Skeletal muscle satellite cell (primary cell): ENCODE results near the gene CCNB3. TPM values are rescaled to one million over a fixed set of nuclear protein-coding genes. Genes with fewer than 3 reads are reported as not detected.

Source experiments
- H3K27me3 ChIP-seq: 2 replicates; pipeline ENCODE4 v1.7.0; 2013; ENCODE audit warnings: low read length; ENCODE audit not compliant: control insufficient read depth, insufficient read depth
- H3K36me3 ChIP-seq: 2 replicates; pipeline ENCODE4 v1.7.0; 2013; ENCODE audit warnings: mild to moderate bottlenecking, control low read depth, low read length; ENCODE audit not compliant: insufficient read depth
- H3K4me1 ChIP-seq: 2 replicates; pipeline ENCODE4 v1.7.0; 2013; ENCODE audit warnings: low read length; ENCODE audit not compliant: control insufficient read depth, insufficient read depth
- H3K4me2 ChIP-seq: 2 replicates; pipeline ENCODE4 v1.7.0; 2013; ENCODE audit warnings: mild to moderate bottlenecking, low read length
- H3K4me3 ChIP-seq: 2 replicates; pipeline ENCODE4 v1.7.0; 2013; ENCODE audit warnings: low read length
- H3K9ac ChIP-seq: 2 replicates; pipeline ENCODE4 v1.7.0; 2013; ENCODE audit warnings: mild to moderate bottlenecking, low read depth, low read length, moderate library complexity
- H3K9me3 ChIP-seq: replicated peaks from 2 replicates; pipeline ENCODE4 v1.7.0; 2013; ENCODE audit warnings: mild to moderate bottlenecking, control low read depth, low read length
- total RNA-seq: library from RNA; depleted of rRNA; stranded (reverse); fragments of >200 nt; gene quantifications from 2 replicates; pipeline ENCODE4 v1.2.3, GENCODE V29; 2012; rRNA removed

CCNB3 gene, protein sequence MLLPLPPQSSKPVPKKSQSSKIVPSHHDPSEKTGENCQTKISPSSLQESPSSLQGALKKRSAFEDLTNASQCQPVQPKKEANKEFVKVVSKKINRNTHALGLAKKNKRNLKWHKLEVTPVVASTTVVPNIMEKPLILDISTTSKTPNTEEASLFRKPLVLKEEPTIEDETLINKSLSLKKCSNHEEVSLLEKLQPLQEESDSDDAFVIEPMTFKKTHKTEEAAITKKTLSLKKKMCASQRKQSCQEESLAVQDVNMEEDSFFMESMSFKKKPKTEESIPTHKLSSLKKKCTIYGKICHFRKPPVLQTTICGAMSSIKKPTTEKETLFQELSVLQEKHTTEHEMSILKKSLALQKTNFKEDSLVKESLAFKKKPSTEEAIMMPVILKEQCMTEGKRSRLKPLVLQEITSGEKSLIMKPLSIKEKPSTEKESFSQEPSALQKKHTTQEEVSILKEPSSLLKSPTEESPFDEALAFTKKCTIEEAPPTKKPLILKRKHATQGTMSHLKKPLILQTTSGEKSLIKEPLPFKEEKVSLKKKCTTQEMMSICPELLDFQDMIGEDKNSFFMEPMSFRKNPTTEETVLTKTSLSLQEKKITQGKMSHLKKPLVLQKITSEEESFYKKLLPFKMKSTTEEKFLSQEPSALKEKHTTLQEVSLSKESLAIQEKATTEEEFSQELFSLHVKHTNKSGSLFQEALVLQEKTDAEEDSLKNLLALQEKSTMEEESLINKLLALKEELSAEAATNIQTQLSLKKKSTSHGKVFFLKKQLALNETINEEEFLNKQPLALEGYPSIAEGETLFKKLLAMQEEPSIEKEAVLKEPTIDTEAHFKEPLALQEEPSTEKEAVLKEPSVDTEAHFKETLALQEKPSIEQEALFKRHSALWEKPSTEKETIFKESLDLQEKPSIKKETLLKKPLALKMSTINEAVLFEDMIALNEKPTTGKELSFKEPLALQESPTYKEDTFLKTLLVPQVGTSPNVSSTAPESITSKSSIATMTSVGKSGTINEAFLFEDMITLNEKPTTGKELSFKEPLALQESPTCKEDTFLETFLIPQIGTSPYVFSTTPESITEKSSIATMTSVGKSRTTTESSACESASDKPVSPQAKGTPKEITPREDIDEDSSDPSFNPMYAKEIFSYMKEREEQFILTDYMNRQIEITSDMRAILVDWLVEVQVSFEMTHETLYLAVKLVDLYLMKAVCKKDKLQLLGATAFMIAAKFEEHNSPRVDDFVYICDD (N-terminal part only)
- total RNA-seq, result 0.22 and 0.25 TPM in 2 replicates

DNA sequence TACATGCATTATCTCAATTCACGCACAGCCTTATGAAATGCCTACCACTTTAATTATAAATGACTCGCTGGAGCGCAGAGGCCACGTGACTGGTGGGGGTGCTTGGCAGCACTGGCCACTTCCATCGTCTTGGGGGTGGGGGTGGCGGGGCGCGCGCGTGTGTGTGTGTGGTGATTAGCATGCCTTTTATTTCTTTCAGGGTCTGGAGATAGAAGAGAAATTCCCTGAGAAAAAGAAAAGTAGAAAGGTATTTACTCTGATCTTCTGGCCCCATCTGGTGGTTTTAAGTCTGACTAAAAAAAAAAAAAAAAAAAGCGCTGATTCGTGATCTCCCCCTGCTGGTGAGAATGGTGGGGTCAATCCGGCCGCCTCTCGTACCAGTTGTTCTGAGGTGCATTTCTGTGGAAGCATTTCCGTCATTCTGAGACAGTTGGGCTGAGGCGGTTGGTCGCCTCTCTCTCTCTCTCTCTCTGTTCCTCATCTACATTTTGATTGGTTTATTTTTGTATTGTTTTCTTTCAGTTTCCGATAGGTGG is at the start of gene CCNB3:
TSS of gene CCNB3 (plus strand) at position 402 of the 536 bp plus-strand sequence. CDS start 80,399 bp downstream, outside the sequence.
- Histone ChIP-seq H3K36me3 (no peaks in the 10 kb centered on the region), H3K9ac (peak within 1 kb of the TSS; percentile 51), H3K27me3 (no peaks in the 10 kb centered on the region), H3K4me1 (peaks cover 4% of the 10 kb centered on the region), H3K9me3 (no peaks in the 10 kb centered on the region), H3K4me3 (peak within 1 kb of the TSS; percentile 49), H3K4me2 (peak within 1 kb of the TSS; percentile 75)

DNA sequence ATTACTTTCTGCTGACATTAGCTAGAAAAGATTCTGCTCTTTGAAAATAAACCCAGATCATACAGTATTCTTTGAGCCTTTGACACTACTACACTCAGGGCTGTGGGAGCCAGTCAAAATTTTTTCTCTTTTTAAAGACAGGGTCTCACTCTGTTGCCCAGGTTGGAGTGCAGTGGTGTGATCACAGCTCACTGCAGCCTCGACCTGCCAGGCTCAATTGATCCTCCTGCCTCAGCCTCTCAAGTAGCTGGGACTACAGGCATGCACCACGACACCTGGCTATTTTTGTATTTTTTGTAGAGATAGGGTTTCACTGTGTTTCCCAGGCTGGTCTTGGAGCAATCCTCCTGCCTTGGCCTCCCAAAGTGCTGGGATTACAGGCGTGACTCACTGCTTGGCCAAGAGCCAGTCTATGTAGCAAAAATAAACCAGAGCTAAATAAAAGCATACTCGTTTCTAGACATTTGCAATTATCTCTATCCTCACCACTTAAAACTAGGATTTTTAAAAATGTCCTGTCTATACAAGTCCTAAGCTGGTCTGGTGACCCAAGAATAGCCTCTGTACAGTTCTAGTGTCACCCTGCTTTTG is 46.9 kb upstream of the CCNB3 start:
- no peaks in the 10 kb centered on the region for H3K36me3 ChIP-seq
- H3K9ac ChIP-seq, result no peak overlapping the region
- H3K27me3 ChIP-seq, result no peaks in the 10 kb centered on the region
- H3K4me2 ChIP-seq, result no peak overlapping the region
- H3K4me3 ChIP-seq, result no peak overlapping the region
- no peaks in the 10 kb centered on the region for H3K4me1 ChIP-seq
- H3K9me3 ChIP-seq, result no peaks in the 10 kb centered on the region

DNA sequence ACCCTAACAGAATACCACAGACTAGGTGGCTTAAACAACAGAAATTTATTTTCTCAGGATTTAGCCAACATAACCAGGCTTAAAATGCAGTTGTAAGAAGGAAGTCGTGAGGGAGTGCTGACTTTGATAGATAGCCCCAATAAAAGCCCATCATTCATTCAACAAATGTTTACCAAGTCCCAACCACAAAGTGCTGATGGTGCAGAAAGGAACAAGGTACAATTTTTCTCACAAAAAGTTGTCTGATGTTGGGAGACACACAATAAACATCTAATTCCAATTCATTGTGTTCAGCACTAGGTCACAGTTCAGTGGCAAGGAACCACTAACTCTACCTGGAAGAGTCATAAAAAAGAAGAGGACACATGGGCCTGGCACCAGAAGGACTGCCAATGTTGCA is 46.0 kb upstream of the CCNB3 start:
- Histone ChIP-seq H3K4me2 (no peak overlapping the region), H3K36me3 (no peaks in the 10 kb centered on the region), H3K27me3 (no peaks in the 10 kb centered on the region), H3K4me1 (no peaks in the 10 kb centered on the region), H3K9ac (no peak overlapping the region), H3K4me3 (no peak overlapping the region), H3K9me3 (no peaks in the 10 kb centered on the region)

DNA sequence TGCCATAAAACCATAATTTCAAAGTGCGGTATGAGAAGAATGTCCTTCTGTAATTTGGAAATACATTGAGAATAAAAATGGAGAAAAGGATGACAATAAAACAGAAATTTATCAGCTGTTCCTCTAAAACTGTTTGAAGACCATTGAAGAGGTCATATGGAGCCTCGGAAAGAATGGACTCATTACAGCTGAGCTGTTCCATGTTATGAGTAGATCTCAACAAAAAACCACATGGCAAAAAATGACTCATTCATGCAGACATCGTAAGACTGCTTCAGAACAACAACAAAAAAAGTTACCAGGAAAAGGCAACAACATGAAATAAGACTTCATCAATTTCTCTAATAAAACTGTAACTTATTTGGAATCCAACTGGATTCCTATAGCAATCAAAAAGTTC is 43.4 kb upstream of the CCNB3 start:
- Histone ChIP-seq H3K4me3 (no peak overlapping the region), H3K9ac (no peak overlapping the region), H3K4me2 (no peak overlapping the region), H3K36me3 (no peaks in the 10 kb centered on the region), H3K27me3 (no peaks in the 10 kb centered on the region), H3K4me1 (no peaks in the 10 kb centered on the region), H3K9me3 (no peaks in the 10 kb centered on the region)

DNA sequence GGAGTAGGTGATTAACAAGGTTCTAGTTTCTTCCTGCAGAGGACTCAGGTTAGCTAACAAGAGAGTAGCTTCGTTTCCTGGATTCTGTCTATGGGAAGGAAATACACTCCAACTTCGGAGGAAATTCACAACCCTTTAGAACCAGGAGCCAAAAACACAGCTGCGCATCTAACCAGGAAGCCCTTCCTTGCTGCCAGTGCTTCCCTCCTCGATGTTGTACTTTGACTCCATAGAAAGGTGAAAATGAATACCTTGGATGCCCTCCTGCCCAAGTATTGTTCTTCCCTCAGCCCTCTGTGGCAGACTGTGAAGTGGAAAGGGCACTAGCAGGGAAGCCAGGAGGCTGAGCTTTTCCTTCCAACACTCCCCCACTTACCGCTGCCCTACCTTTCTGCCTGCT is 38.8 kb upstream of the CCNB3 start:
- no peaks in the 10 kb centered on the region for H3K4me1 ChIP-seq
- H3K27me3 ChIP-seq, result no peaks in the 10 kb centered on the region
- no peak overlapping the region for H3K4me3 ChIP-seq
- no peaks in the 10 kb centered on the region for H3K36me3 ChIP-seq
- H3K9ac ChIP-seq, result no peak overlapping the region
- no peaks in the 10 kb centered on the region for H3K9me3 ChIP-seq
- no peak overlapping the region for H3K4me2 ChIP-seq

DNA sequence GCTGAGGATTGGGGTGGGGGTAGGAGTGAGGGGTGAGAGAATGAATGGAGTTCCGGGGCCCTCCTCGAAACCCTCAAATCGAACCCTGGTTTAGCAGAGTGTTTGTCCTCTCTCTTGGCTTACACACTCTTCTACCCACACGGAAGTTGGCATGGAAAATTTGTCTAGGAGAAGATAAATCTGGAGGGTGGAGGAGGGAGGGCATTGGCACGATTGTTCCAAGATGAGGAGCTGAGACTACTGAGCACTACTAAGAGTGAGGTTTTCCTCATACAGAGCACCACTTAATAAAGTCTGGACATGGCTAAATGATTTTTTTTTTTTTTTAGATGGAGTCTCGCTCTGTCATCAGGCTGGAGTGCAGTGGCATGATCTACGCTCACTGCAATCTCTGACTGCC is 37.2 kb upstream of the CCNB3 start:
- Histone ChIP-seq H3K4me2 (no peak overlapping the region), H3K36me3 (no peaks in the 10 kb centered on the region), H3K4me3 (no peak overlapping the region), H3K4me1 (no peaks in the 10 kb centered on the region), H3K27me3 (no peaks in the 10 kb centered on the region), H3K9ac (no peak overlapping the region), H3K9me3 (no peaks in the 10 kb centered on the region)

DNA sequence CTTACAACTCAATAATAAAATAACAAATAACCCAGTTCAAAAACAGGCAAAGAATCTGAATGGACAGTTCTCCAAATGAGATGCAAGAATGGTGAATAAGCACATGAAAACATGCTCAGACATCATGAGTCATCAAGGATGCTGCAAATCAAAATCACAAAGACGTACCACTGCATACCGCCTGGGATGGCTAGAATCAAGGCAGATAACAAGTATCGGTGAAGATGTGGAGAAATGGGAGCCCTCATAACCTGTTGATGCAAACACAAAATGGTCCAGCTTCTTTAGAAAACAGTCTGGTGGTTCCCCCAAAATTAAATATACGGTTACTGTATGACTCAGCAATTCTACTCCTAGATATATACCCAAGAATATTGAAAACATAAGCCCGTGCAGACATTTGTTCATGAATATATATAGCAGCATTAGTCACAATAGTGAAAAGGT is 36.3 kb upstream of the CCNB3 start:
- Histone ChIP-seq H3K9me3 (no peaks in the 10 kb centered on the region), H3K4me1 (no peaks in the 10 kb centered on the region)

DNA sequence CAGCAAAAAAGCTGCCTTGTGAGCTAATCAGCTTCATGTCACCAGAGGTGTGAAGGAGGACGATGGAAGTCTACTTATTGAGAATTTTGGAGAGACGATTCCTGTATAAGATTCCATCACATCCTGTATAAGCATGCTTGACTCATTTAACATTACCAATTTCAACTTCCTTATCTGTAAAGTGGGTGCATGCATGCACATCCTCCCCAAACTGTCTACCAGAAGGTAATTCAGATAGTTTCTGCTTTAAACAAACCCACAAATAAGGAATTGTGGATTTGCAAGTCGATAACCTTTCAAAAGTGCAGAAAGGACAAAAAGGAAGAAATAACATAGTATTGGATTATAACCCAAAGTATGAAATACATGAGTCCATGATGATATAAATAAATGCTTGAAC is 34.8 kb upstream of the CCNB3 start:
- no peak overlapping the region for H3K9ac ChIP-seq
- no peaks in the 10 kb centered on the region for H3K9me3 ChIP-seq
- no peak overlapping the region for H3K4me2 ChIP-seq
- H3K4me1 ChIP-seq, result no peaks in the 10 kb centered on the region
- no peak overlapping the region for H3K4me3 ChIP-seq
- no peaks in the 10 kb centered on the region for H3K36me3 ChIP-seq
- H3K27me3 ChIP-seq, result no peaks in the 10 kb centered on the region

More for the DNA sequence above, 36.3 kb upstream of the CCNB3 start:
- H3K9ac ChIP-seq, result no peak overlapping the region
- H3K36me3 ChIP-seq, result no peaks in the 10 kb centered on the region
- H3K27me3 ChIP-seq, result no peaks in the 10 kb centered on the region
- H3K4me2 ChIP-seq, result no peak overlapping the region
- H3K4me3 ChIP-seq, result no peak overlapping the region

DNA sequence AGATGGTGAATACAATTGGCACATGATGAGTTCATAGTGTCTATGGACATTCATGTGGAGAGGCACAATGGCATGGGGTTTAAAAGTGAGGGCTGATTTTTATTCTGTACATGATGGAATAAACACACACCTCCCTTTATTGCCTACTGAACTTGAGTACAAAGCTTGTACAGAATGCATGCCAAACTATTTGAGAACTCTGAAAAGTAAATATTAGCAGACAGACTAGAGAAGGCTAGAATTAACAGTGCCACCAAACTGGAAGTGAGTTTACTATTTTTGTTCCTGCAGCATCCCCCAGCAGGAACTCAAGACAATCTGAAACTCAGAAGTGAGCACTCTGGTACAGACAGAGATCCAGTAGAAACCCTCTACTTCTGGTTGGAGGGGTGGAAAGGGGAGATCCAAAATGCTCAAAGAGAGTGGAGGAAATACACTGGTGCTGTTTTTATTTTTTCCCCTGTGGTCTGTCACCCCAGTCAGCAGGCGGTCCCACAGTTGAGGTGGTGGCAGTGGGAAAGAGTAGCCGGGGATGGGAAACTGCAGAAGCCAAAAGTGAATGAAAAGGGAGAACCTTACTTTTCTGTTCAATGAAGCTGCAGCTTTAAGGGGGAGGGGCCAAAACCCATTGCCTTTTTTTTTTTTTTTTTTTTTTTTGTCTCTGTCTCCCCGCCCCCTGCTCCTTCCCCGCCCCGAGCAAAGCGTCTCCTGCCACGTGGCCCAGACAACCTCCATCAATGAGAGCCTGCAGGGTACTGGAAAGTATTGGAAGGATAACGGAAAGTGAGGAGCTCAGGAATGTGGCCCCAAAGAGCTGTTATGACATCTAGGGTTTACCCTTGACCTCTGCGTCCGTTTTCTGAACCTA is 24.3 kb upstream of the CCNB3 start:
- Histone ChIP-seq H3K9me3 (no peaks in the 10 kb centered on the region), H3K9ac (no peak overlapping the region), H3K36me3 (no peaks in the 10 kb centered on the region), H3K4me3 (no peak overlapping the region), H3K27me3 (no peaks in the 10 kb centered on the region), H3K4me1 (no peaks in the 10 kb centered on the region), H3K4me2 (no peak overlapping the region)

DNA sequence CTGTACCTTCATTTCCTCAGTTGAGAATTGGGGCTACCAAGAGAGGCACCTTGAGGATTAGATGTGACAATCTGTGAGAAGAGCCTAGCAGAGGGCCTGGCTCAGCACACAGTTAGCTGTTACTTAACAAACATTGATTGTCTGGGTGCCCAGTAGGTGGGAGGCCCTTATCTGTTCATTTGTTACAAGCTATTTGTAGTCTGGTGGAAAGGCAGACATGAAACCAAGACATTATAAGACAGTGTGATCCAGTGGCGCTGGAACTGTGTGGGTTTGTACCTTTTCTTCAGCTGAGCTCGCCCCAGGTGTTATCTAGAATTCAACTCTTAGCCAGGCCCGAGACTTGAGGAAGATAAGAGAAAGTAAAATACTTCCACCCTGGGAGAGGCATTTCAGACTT is 20.7 kb upstream of the CCNB3 start:
- no peaks in the 10 kb centered on the region for H3K9me3 ChIP-seq
- H3K4me1 ChIP-seq, result no peaks in the 10 kb centered on the region
- peaks cover 14% of the 10 kb centered on the region for H3K27me3 ChIP-seq
- H3K36me3 ChIP-seq, result no peaks in the 10 kb centered on the region
- H3K4me2 ChIP-seq, result no peak overlapping the region
- no peak overlapping the region for H3K9ac ChIP-seq
- H3K4me3 ChIP-seq, result no peak overlapping the region
